ENCODE data around the gene MTA3. TPM values are rescaled to one million over a fixed set of nuclear protein-coding genes. Genes with fewer than 3 reads are reported as not detected.
"Not testable (repeated sequence)": the region's sequence is repeated elsewhere in the genome, so short reads cannot be mapped to it uniquely, and the experiment has no call there.

MTA3 gene
- total RNA-seq, 2 experiments from 2014 or later = 27.0 to 30.9 TPM

DNA sequence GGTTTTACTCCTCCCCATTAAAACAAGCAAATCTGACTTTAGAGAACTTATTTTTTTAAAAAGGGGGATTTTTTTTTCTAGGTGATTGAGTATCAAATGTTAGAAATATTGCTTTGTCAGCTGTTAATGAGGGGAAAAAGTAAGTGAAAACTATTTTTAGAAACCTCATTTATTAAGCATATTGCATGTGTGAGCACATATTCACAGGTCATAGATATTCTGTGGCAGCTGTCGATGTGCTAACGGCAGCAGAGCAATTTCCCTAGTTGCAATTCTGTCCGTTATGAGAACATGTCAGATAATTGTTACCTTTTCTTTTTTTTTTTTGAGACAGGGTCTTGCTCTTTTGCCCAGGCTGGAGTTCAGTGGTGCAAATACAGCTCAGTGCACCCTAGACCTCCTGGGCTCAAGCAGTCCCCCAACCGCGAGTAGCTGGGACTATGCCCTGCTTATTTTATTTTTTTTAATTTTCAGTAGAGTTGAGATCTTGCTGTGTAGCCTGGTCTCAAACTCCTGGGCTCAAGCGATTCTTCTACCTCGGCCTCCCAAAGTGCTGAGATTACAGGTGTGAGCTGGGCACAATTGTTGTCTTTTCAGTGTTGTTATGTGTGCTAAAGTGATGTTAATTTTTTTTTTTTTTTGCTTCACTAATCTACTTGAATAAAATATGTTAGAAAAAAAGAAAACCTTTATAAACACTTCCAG, 69.8 kb downstream of the MTA3 start:
- no peaks in the 10 kb centered on the region for H3K9me3 ChIP-seq (ENCODE audit: control insufficient read depth in 1 of 2, insufficient read depth in 1 of 2, low read length in 2 of 2)
- Mint-ChIP-seq H3K36me3 (ENCODE audit: low read depth) (peaks cover 23% of the 10 kb centered on the region), H3K27me3 (no peaks in the 10 kb centered on the region), H3K4me3 (no peak overlapping the region), H3K27ac (peak overlapping the region; percentile 60), H3K9me3 (no peaks in the 10 kb centered on the region), H3K4me1 (ENCODE audit: low read depth) (peaks cover 29% of the 10 kb centered on the region)
- no peaks in the 10 kb centered on the region for H3K36me3 ChIP-seq (ENCODE audit: insufficient read depth, low read length)
- TF ChIP-seq, protein P1, sequence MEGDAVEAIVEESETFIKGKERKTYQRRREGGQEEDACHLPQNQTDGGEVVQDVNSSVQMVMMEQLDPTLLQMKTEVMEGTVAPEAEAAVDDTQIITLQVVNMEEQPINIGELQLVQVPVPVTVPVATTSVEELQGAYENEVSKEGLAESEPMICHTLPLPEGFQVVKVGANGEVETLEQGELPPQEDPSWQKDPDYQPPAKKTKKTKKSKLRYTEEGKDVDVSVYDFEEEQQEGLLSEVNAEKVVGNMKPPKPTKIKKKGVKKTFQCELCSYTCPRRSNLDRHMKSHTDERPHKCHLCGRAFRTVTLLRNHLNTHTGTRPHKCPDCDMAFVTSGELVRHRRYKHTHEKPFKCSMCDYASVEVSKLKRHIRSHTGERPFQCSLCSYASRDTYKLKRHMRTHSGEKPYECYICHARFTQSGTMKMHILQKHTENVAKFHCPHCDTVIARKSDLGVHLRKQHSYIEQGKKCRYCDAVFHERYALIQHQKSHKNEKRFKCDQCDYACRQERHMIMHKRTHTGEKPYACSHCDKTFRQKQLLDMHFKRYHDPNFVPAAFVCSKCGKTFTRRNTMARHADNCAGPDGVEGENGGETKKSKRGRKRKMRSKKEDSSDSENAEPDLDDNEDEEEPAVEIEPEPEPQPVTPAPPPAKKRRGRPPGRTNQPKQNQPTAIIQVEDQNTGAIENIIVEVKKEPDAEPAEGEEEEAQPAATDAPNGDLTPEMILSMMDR (IDR thresholded peaks at IDR 0.05) = no peak
- CTCF ChIA-PET = interaction anchor here (0.8 kb wide), 1 partner anchor 47 kb away, joined by 3 read pairs; no protein-coding TSS in a partner anchor
- no peak overlapping the region for H3K27ac ChIP-seq (ENCODE audit: low read depth in 1 of 2, low read length in 2 of 2)
- no peaks in the 10 kb centered on the region for H3K27me3 ChIP-seq (ENCODE audit: control insufficient read depth in 1 of 2, insufficient read depth in 2 of 2, low read length in 2 of 2)
- DNase-seq (no peak), ATAC-seq (ENCODE audit: poor library complexity) (no peak)
- no peaks in the 10 kb centered on the region for H3K4me1 ChIP-seq (ENCODE audit: insufficient read depth, low read length)
- intact Hi-C loops (cut with DNase I, micrococcal nuclease) = loop anchor here in 1 of 2 experiments (2.0 kb wide), 1 partner anchor 15 kb away; no protein-coding TSS in a partner anchor
- POLR2A ChIA-PET = interaction anchor here (0.5 to 2.1 kb wide), 5 partner anchors 12 to 624 kb away, joined by 3 to 6 read pairs (median 4); no protein-coding TSS in a partner anchor
- no peak overlapping the region for H3K4me3 ChIP-seq (ENCODE audit: low read length)

DNA sequence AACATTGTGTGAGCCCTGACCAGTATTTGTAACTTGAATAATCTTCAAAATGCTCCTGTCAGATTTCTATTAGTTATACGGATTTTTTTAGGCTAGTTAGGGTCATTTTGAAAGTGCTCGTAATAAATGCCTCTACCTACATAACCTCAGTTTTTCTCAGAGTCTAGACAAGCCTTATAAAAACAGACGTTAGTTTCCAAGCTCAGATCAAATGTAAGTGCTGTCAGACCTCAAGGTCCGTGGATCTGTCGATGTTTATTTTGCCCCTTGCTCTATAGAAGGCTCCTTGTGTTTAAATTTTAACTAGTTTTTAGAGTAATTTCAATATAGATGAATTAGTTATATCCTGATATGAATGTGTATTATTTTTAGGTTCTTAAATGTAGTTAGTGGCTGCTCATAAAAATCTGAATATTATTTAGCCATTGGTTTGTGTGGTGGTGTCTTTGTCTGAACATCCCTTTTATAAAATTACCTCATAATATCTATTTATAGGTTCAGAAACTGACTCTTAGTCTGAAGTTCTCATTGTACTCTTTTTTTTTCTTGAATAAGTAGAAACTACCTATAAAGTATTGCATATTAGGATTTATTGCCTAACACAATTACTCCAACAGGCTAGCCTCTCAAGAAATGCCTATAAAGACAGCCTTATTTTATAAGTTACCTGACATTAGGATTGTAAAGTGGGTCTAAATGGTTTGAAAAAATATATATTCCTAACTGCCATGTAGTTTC, 71.1 kb downstream of the MTA3 start:
- Histone ChIP-seq H3K4me3 (ENCODE audit: low read length) (no peak overlapping the region), H3K36me3 (ENCODE audit: insufficient read depth, low read length) (no peaks in the 10 kb centered on the region), H3K9me3 (ENCODE audit: control insufficient read depth in 1 of 2, insufficient read depth in 1 of 2, low read length in 2 of 2) (no peaks in the 10 kb centered on the region), H3K4me1 (ENCODE audit: insufficient read depth, low read length) (no peaks in the 10 kb centered on the region), H3K27ac (ENCODE audit: low read depth in 1 of 2, low read length in 2 of 2) (no peak overlapping the region), H3K27me3 (ENCODE audit: control insufficient read depth in 1 of 2, insufficient read depth in 2 of 2, low read length in 2 of 2) (no peaks in the 10 kb centered on the region)
- Mint-ChIP-seq H3K36me3 (ENCODE audit: low read depth) (peaks cover 26% of the 10 kb centered on the region), H3K27ac (peak overlapping the region; percentile 60), H3K9me3 (no peaks in the 10 kb centered on the region), H3K27me3 (no peaks in the 10 kb centered on the region), H3K4me3 (peak overlapping the region; percentile 32), H3K4me1 (ENCODE audit: low read depth) (peaks cover 29% of the 10 kb centered on the region)
- intact Hi-C loops (cut with DNase I, micrococcal nuclease) = loop anchor here in 1 of 2 experiments (2.0 kb wide), 1 partner anchor 13 kb away; no protein-coding TSS in a partner anchor
- ChIA-PET POLR2A (interaction anchor here (1.2 to 2.1 kb wide), 3 partner anchors 10 to 23 kb away, joined by 3 to 6 read pairs (median 4); no protein-coding TSS in a partner anchor), CTCF (interaction anchor here (0.8 kb wide), 1 partner anchor 48 kb away, joined by 3 read pairs; no protein-coding TSS in a partner anchor)
- TF ChIP-seq, protein P1 (IDR thresholded peaks at IDR 0.05) = no peak
- ATAC-seq (ENCODE audit: poor library complexity) (no peak), DNase-seq (no peak)

DNA sequence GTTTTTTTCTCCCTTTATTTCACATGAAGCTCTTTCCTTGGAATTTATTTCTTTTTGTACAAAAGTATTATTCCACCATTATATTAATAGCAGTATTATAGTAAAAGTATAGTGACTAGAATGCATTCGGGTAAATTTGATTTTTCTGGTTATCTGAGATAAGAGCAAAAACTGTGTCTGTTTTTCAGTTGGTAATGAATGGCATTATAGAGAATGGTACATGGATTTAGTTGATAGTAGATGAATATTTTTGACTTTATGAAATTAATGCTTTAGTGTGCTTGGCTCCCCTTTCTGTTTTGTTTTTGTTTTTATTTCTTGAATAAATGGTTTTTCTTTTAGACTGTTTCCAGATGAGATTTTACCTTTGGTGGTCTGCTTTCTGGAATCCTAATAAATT, 71.8 kb downstream of the MTA3 start:
- Histone ChIP-seq H3K36me3 (ENCODE audit: insufficient read depth, low read length) (peaks cover 2% of the 10 kb centered on the region), H3K4me1 (ENCODE audit: insufficient read depth, low read length) (no peaks in the 10 kb centered on the region), H3K27ac (ENCODE audit: low read depth in 1 of 2, low read length in 2 of 2) (no peak overlapping the region), H3K9me3 (ENCODE audit: control insufficient read depth in 1 of 2, insufficient read depth in 1 of 2, low read length in 2 of 2) (no peaks in the 10 kb centered on the region), H3K4me3 (ENCODE audit: low read length) (no peak overlapping the region), H3K27me3 (ENCODE audit: control insufficient read depth in 1 of 2, insufficient read depth in 2 of 2, low read length in 2 of 2) (no peaks in the 10 kb centered on the region)
- DNase-seq = no peak
- Mint-ChIP-seq H3K9me3 (no peaks in the 10 kb centered on the region), H3K4me3 (no peak overlapping the region), H3K27ac (peak overlapping the region; percentile 60), H3K4me1 (ENCODE audit: low read depth) (peaks cover 29% of the 10 kb centered on the region), H3K27me3 (no peaks in the 10 kb centered on the region), H3K36me3 (ENCODE audit: low read depth) (peaks cover 27% of the 10 kb centered on the region)
- TF ChIP-seq, protein P1 (IDR thresholded peaks at IDR 0.05) = no peak
- ATAC-seq (ENCODE audit: poor library complexity) = no peak
- intact Hi-C loops (cut with DNase I, micrococcal nuclease) = no loop called here
- POLR2A ChIA-PET = no interaction called here
- CTCF ChIA-PET = no interaction called here

DNA sequence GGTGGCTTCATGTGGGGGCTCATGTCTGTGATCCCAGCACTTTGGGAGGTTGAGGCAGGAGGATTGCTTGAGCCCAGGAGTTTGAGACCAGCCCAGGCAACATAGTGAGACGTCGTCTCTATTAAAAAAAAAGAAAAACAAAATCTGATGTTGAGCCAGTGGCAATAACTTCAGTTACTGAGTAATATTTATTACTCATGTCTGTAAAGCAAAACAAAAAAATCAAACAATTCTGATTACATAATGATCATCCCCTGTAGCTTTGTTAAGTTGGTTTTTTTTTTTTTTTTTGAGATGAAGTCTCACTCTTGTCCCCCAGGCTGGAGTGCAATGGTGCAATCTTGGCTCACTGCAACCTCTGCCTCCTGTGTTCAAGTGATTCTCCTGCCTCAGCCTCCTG, 73.9 kb downstream of the MTA3 start:
- H3K36me3 ChIP-seq (ENCODE audit: insufficient read depth, low read length) = peaks cover 15% of the 10 kb centered on the region
- H3K4me1 ChIP-seq (ENCODE audit: insufficient read depth, low read length); DNase-seq; ATAC-seq (ENCODE audit: poor library complexity); H3K27me3 Mint-ChIP-seq; POLR2A ChIA-PET; CTCF ChIA-PET; H3K27ac Mint-ChIP-seq; H3K27ac ChIP-seq (ENCODE audit: low read depth in 1 of 2, low read length in 2 of 2); H3K9me3 Mint-ChIP-seq; H3K4me3 ChIP-seq (ENCODE audit: low read length); intact Hi-C loops (cut with DNase I, micrococcal nuclease); H3K4me3 Mint-ChIP-seq; H3K9me3 ChIP-seq (ENCODE audit: control insufficient read depth in 1 of 2, insufficient read depth in 1 of 2, low read length in 2 of 2); H3K27me3 ChIP-seq (ENCODE audit: control insufficient read depth in 1 of 2, insufficient read depth in 2 of 2, low read length in 2 of 2): not testable (repeated sequence)
- Mint-ChIP-seq H3K36me3 (ENCODE audit: low read depth) (peaks cover 42% of the 10 kb centered on the region), H3K4me1 (ENCODE audit: low read depth) (peaks cover 36% of the 10 kb centered on the region)
